Mammary epithelial cell (primary cell): ENCODE measurements around the gene ROGDI.

Experiments
- CTCF ChIP-seq, 2 donors: IDR thresholded peaks in 1 of 2; conservative IDR thresholded peaks in 1 of 2; 2 replicates each; pipeline ENCODE4 v1.5.1; 2011 to 2012; ENCODE audit warnings: inconsistent platforms in 2 of 2, low read length in 2 of 2, mild to moderate bottlenecking in 2 of 2, control low read depth in 1 of 2, low read depth in 1 of 2; ENCODE audit not compliant: insufficient read depth in 1 of 2; ENCODE audit errors: extremely low read depth in 1 of 2
- EZH2 ChIP-seq: IDR thresholded peaks from 2 replicates; pipeline ENCODE4 v1.6.1; 2012; ENCODE audit warnings: low read length, inconsistent platforms, borderline replicate concordance

DNA sequence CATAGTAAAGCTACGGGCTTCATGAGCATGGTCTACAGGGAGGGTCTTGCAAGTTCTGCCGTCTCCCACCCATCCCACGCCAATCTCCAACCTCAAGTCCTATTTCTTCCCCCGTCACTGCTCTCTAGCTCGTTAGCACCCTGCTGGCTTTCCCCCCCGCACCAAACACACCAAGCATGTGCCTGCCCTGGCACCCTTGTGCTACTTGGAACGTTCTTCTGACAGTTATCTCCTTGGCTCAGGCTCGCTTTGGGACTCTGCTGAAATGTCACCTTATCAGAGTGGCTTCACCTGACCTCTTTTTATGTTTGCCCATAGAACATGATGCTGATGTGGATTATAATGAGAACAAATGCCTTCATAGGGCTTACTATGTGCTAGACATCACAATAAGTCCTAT lies 22.8 kb upstream of the ROGDI start:
- TF ChIP-seq CTCF (conservative IDR thresholded peaks at IDR 0.05 in 1 of 2, IDR thresholded peaks at IDR 0.05 in 1 of 2; ENCODE audit: extremely low read depth in 1 of 2, insufficient read depth in 1 of 2, low read depth in 1 of 2, low read length in 2 of 2), result no peak
- no peak for TF ChIP-seq EZH2
